ENCODE results near the gene ALAD.

GRCh38 chr9:113350107-113350661 lies 50.9 kb downstream of the ALAD start:
- no peak for TF ChIP-seq OSR1 (CRISPR knock-in tag; IDR thresholded peaks at IDR 0.05)
- no peak for TF ChIP-seq SNAI2 (CRISPR knock-in tag; IDR thresholded peaks at IDR 0.05)
- TF ChIP-seq ESRRG (CRISPR knock-in tag; IDR thresholded peaks at IDR 0.05): no peak
- no peak for TF ChIP-seq RARB (CRISPR knock-in tag; IDR thresholded peaks at IDR 0.05)
- TF ChIP-seq CSRNP3 (CRISPR knock-in tag; IDR thresholded peaks at IDR 0.05): no peak
- TF ChIP-seq TCF4 (CRISPR knock-in tag; IDR thresholded peaks at IDR 0.05; ENCODE audit: borderline replicate concordance): no peak
- TF ChIP-seq PATZ1 (CRISPR knock-in tag; IDR thresholded peaks at IDR 0.05; ENCODE audit: borderline replicate concordance): no peak
- no peak for TF ChIP-seq BACH2 (CRISPR knock-in tag; IDR thresholded peaks at IDR 0.05; ENCODE audit: borderline replicate concordance)
- TF ChIP-seq ZFP3 (CRISPR knock-in tag; IDR thresholded peaks at IDR 0.05): no peak

All from SK-N-SH treated with all-trans-retinoic acid at 6 μM for 48 hours (cell line).